ENCODE data around the gene IFT52. TPM values are rescaled to one million over a fixed set of nuclear protein-coding genes. Genes with fewer than 3 reads are reported as not detected.

Gene IFT52
- total and polyA plus RNA-seq, 2 of the 8 experiments (the other 6 are each of a cell fraction or from before 2014, with no cell fraction given): 35.6 to 40.4 TPM

- TF ChIP-seq E2F6 (IDR thresholded peaks at IDR 0.05) (peak; percentile 58), JUND (IDR thresholded peaks at IDR 0.05; ENCODE audit: low read length) (0 out of 2 replicates have a peak, but pooled peaks have one; percentile 39), POU5F1 (IDR thresholded peaks at IDR 0.05; ENCODE audit: low read depth, low read length) (no peak), CTCF (IDR thresholded peaks at IDR 0.05; ENCODE audit: control extremely low read depth in 1 of 3, insufficient read depth in 1 of 3, low read depth in 1 of 3, low read length in 3 of 3) (no peak), RNF2 (IDR thresholded peaks at IDR 0.05; ENCODE audit: borderline replicate concordance, low read depth, low read length, missing control alignments, poor library complexity, severe bottlenecking) (no peak), HDAC2 (IDR thresholded peaks at IDR 0.05; ENCODE audit: borderline replicate concordance in 1 of 2, low read depth in 2 of 2, low read length in 2 of 2) (no peak), USF2 (IDR thresholded peaks at IDR 0.05; ENCODE audit: low read length) (no peak), KDM1A (IDR thresholded peaks at IDR 0.05; ENCODE audit: borderline replicate concordance, low read length) (no peak), KDM4A (IDR thresholded peaks at IDR 0.05; ENCODE audit: low read depth, low read length, severe bottlenecking) (no peak), RAD21 (IDR thresholded peaks at IDR 0.05 in 1 of 2, conservative IDR thresholded peaks at IDR 0.05 in 1 of 2; ENCODE audit: low read depth in 2 of 2, low read length in 2 of 2) (no peak), TEAD4 (IDR thresholded peaks at IDR 0.05; ENCODE audit: low read depth, low read length) (no peak), CHD2 (IDR thresholded peaks at IDR 0.05; ENCODE audit: low read length) (no peak), KDM5A (IDR thresholded peaks at IDR 0.05; ENCODE audit: low read length) (no peak), ATF2 (IDR thresholded peaks at IDR 0.05; ENCODE audit: low read length) (peak; percentile 81; the same call in 1 of the 2 replicates), JUN (IDR thresholded peaks at IDR 0.05; ENCODE audit: low read depth, low read length) (no peak), SP2 (IDR thresholded peaks at IDR 0.05; ENCODE audit: low read length) (no peak)
These were observed 76.8 kb downstream of the IFT52 start (continued) for GRCh38 chr20:43667341-43668132.

Measured in H1 (cell line).